Measurements from ENCODE around the gene CXCL3.
"Not testable (repeated sequence)": the region's sequence is repeated elsewhere in the genome, so short reads cannot be mapped to it uniquely, and the experiment has no call there.

CXCL3 gene

GRCh38 chr4:74038425-74039314, at the start of gene CXCL3:
Gene CXCL3 (minus strand): TSS chr4:74038689. CDS start chr4:74038611, 78 bp downstream.
- peak; percentile 27 to 52 for DNase-seq

GRCh38 chr4:74087481-74087880, 49.0 kb upstream of the CXCL3 start:
- DNase-seq, result no peak

DNA sequence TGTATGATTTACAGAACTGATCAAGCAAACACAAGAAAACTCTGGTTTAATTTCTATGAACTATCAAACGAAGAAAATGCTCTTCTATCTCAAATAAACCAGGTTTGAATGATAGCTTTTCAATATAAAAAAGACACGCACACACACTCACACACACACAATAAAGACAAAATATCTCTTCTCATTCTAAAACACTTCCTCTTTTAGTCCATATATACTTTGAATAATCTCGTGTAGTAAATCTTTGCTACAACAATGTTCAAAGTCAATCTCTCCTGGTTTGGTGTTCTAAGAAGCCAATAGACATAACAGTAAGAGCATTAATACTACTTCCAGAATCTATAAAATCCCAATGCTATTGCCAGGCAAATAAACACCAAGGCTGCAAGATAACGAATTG, 47.2 kb upstream of the CXCL3 start:
- DNase-seq, result no peak

GRCh38 chr4:74084984-74085383, 46.5 kb upstream of the CXCL3 start:
- DNase-seq, result no peak

GRCh38 chr4:74083546-74083945, 45.1 kb upstream of the CXCL3 start:
- no peak for DNase-seq

GRCh38 chr4:74081035-74081434, 42.5 kb upstream of the CXCL3 start:
- no peak for DNase-seq

DNA sequence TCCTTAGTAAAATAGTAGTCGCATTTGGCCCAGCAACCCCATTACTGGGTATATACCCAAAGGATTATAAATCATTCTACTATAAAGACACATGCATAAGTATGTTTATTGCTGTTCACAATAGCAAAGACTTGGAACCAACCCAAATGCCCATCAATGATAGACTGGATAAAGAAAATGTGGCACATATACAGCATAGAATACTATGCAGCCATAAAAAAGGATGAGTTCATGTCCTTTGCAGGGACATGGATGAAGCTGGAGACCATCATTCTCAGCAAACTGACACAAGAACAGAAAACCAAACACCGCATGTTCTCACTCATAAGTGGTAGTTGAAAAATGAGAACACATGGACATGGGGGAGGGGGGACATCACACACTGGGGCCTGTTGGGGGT, 41.9 kb upstream of the CXCL3 start:
- not testable (repeated sequence) for DNase-seq

- DNase-seq, result not testable (repeated sequence)
Observed at GRCh38 chr4:74079024-74079423, 40.5 kb upstream of the CXCL3 start.

DNA sequence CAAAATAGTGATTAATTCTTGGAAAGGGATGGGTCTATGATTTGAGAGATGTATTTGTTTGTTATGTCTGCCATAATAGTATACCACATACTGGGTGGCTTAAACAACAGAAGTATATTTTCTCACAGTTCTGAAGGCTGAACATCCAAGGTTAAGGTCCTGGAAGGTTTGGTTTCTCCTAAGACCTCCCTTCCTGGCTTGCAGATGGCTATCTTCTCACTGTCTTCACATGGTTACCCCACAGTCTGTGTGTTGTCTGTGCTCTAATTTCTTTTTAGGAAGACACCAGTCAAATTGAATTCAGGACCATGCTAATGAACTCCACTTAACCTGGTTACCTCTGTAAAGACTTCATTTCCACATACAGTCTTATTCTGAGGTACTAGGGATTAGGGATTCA, 34.9 kb upstream of the CXCL3 start:
- DNase-seq, result no peak

DNA sequence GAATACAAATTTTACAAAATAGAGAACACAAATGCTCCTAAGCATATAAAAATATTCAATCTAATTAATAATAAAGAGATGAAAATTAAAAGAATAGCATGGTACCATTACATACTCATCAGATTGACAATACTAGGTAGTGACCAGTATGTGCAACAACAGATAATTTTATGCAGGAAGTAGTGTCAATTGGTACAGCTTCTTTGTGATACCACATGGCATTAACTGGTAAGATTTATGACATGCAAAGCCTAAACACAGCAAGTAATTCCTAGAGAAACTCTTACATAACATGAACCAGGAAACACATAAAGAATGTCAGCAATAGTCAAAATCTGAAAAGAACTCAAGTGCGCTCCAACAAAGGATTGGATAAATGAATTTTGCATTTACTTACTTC, 34.2 kb upstream of the CXCL3 start:
- DNase-seq, result no peak

GRCh38 chr4:74067586-74067985, 29.1 kb upstream of the CXCL3 start:
- no peak for DNase-seq

- no peak for DNase-seq
Observed at GRCh38 chr4:74066232-74066631, 27.7 kb upstream of the CXCL3 start.

DNA sequence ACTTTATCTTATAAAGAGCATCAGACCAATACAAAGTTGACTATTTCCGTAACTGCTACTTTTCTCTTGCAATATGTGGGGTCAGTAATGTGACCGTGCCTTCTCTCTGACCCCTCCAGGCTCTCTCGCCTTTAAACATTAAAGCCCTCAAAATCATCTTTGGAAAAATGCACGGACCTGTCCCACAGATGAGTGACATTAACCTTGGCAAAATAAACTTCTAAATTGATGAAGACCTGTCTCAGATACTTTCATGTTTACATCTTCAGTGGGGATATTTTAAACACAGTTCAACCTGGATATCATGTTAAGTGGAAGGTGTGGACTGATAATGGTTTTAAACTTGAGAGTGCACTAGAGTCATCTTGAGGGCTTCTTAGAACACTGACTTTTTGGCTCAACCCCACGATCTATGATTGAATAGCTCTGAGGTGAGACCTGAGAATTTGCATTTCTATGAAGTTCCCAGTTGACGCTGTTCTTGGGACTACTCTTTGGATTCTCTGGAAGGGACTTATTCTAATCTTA, 26.7 kb upstream of the CXCL3 start:
- no peak for DNase-seq

- no peak for DNase-seq
Observed at GRCh38 chr4:74063859-74064258, 25.4 kb upstream of the CXCL3 start.

DNA sequence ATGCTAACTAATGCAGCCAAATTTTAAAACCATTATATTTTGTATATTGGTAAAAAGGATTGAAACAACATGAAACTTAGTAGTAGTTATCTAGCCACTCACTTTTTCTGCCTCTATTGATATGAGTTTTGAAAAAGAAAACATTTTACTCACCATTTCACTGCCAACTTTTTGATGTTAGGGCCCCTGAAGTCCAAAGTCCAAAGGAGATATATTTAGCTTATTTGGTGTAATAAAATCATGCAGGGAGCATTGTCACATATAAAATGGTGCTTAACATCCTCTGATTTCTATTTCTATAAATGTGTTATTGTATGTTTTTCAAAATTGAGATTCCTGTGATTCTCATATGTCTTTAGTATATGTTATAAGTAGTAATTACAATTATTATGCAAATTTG, 24.5 kb upstream of the CXCL3 start:
- no peak for DNase-seq

- no peak for DNase-seq
Observed at GRCh38 chr4:74061430-74061829, 22.9 kb upstream of the CXCL3 start.

DNA sequence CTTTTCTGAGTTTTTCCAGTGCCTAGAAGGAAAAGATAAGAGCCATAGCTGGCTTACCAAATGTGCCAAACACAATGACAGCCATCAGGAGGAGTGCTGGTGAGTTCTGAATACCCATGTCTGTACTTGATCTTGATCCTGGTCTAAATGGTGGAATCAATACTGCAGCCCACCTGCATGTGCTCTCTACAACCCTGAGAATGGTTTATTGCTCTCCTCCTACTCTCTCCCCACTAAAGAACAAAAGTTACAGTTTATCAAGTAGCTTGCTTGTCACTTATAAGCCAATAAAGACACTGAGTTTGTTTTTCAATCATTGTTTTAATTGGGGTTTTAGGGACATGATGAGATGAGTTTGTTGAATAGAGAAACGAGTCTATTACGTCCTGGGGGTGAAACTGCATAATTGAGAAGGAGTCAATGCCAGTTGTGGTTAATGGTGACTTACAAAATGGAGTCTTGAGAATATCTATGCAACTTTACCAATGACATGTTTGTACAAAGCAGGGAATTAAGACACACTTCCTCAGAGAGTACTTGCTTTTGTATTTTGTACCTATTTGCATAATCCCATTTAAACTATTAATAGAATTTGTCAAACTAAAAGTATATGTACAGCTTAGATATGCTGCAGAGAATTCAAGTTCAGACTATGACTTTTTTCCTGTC, 20.8 kb upstream of the CXCL3 start:
- DNase-seq, result no peak

GRCh38 chr4:74058048-74058651, 19.7 kb upstream of the CXCL3 start:
- DNase-seq, result no peak

DNA sequence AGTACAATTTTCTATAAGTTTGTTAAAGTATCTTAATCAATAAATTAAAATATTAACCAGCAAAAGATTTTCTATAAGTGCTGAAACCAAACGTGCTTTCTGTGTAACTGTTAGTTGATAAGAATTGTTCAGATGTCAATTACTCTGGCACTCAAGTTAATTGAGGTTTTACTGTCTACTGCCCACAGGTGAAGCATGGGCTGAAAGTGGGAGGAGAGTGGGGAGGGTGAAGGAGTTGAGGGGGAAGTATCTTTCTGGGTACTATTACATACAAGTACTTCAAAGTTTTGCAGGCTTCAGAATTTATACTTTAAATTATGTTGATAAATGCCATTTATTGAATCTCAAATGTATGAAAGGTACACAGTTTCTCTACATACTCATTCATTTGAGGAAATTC, 19.1 kb upstream of the CXCL3 start:
- no peak for DNase-seq

DNA sequence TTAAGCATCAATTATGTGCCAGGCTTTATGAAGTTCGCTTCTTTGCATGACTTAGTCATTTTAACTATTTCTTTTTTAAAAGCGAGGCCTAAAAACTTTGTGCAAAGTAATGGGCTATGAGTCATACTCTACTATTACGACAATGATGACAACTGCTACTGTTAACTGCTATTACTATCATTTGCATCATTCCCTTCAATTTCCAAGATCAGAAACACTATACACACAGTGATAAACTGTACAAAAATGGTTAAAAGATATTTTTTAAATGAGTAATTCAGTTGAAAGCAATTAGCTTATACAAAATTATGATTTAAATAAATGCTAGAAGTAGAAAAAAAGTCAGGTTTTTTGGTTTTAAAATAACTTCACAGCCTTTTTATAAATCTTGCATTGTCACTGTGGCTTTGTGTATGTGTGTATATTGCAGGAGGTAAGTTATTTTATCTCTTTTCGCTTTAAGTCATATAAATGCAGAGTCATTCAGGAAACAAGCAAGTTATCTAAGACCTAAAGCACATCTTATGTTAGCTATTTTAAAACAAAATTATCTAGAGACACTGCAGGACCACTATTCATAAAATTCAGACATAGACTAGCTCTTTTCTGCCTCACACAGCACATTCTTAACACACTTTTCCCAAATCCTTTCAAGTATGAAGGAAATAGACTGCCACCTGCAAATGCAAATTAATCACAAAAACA, 18.5 kb upstream of the CXCL3 start:
- no peak for DNase-seq

- DNase-seq, result no peak
Observed at GRCh38 chr4:74056114-74056857, 17.8 kb upstream of the CXCL3 start.

DNA sequence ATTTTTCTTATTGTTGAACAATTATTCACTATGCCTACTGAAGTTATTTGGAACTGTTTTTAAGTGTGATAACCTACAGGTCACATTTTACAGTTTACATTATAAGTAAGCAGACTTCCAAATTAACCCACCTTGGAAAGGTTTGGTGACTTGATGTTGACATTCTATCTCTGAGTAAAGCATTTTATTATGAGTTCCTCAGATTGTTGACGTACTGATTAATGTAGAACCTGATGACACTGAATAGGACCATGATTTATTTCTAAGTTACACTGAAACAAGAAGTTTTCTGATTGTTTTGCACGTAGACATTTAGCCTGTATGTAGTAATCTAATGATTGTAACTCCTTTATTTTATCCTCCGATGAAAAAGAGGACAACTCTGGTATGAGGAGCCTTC, 17.0 kb upstream of the CXCL3 start:
- DNase-seq, result no peak

Measured in NCI-H526 (cell line).